KMS-11 (cell line): ENCODE results near the gene MEP1B.
"Not testable (repeated sequence)": the region's sequence is repeated elsewhere in the genome, so short reads cannot be mapped to it uniquely, and the experiment has no call there.

Experiments
- H2AFZ ChIP-seq: fragments of 200-600 bp; sonication (generic); 2 replicates; pipeline ENCODE4 v1.6.1; 2016; ENCODE audit warnings: antibody characterized with exemption, mixed run types, low read depth
- H3K27ac ChIP-seq: fragments of 200-600 bp; sonication (generic); 2 replicates; pipeline ENCODE4 v1.6.1; 2016; ENCODE audit warnings: mild to moderate bottlenecking, mixed run types
- H3K27me3 ChIP-seq: fragments of 200-600 bp; sonication (generic); 2 replicates; pipeline ENCODE4 v1.6.1; 2017; ENCODE audit warnings: mild to moderate bottlenecking, low read depth, mixed run types, moderate library complexity; ENCODE audit not compliant: insufficient read depth
- H3K36me3 ChIP-seq: fragments of 200-600 bp; sonication (generic); 2 replicates; pipeline ENCODE4 v1.6.1; 2017; ENCODE audit warnings: mild to moderate bottlenecking, mixed run types; ENCODE audit not compliant: insufficient read depth
- H3K4me1 ChIP-seq: fragments of 200-600 bp; sonication (generic); 2 replicates; pipeline ENCODE4 v1.6.1; 2016; ENCODE audit warnings: mild to moderate bottlenecking, low read depth, mixed run types; ENCODE audit not compliant: poor library complexity, severe bottlenecking
- H3K4me2 ChIP-seq: fragments of 200-600 bp; sonication (generic); 2 replicates; pipeline ENCODE4 v1.7.0; 2016; ENCODE audit warnings: mild to moderate bottlenecking, mixed run types
- H3K4me3 ChIP-seq: fragments of 200-600 bp; sonication (generic); IDR thresholded peaks from 2 replicates; pipeline ENCODE4 v1.6.1; 2017; ENCODE audit warnings: low read depth, low read length, mixed read lengths; ENCODE audit not compliant: insufficient read depth
- H3K79me2 ChIP-seq: fragments of 200-600 bp; sonication (generic); 2 replicates; pipeline ENCODE4 v1.6.1; 2016; ENCODE audit warnings: low read depth, mixed run types; ENCODE audit not compliant: insufficient read depth
- H3K9ac ChIP-seq: fragments of 200-600 bp; sonication (generic); 2 replicates; pipeline ENCODE4 v1.6.1; 2016; ENCODE audit warnings: mild to moderate bottlenecking, mixed run types
- H4K20me1 ChIP-seq: fragments of 200-600 bp; sonication (generic); 2 replicates; pipeline ENCODE4 v1.6.1; 2016; ENCODE audit warnings: mild to moderate bottlenecking, mixed run types; ENCODE audit not compliant: insufficient read depth
- CTCF ChIP-seq: fragments of 200-600 bp; sonication (generic); conservative IDR thresholded peaks from 2 replicates; pipeline ENCODE4 v1.6.1; 2017; ENCODE audit warnings: low read depth, mild to moderate bottlenecking, antibody characterized with exemption, low read length, moderate library complexity, mixed read lengths

Gene MEP1B

GRCh38 chr18:32173654-32174053 lies 16.2 kb upstream of the MEP1B start:
- Histone ChIP-seq H3K36me3 (no peaks in the 10 kb centered on the region), H3K4me2 (no peak overlapping the region), H3K27ac (no peak overlapping the region), H3K27me3 (no peaks in the 10 kb centered on the region), H4K20me1 (no peaks in the 10 kb centered on the region), H3K9ac (no peak overlapping the region), H3K79me2 (no peaks in the 10 kb centered on the region), H3K4me1 (no peaks in the 10 kb centered on the region), H2AFZ (no peak overlapping the region), H3K4me3 (no peak overlapping the region)
- no peak for TF ChIP-seq CTCF

GRCh38 chr18:32174719-32175118 lies 15.1 kb upstream of the MEP1B start:
- no peaks in the 10 kb centered on the region for H3K36me3 ChIP-seq
- TF ChIP-seq CTCF, result no peak
- no peaks in the 10 kb centered on the region for H3K4me1 ChIP-seq
- no peak overlapping the region for H3K9ac ChIP-seq
- no peak overlapping the region for H3K4me3 ChIP-seq
- H3K27ac ChIP-seq, result no peak overlapping the region
- no peak overlapping the region for H2AFZ ChIP-seq
- H3K27me3 ChIP-seq, result no peaks in the 10 kb centered on the region
- no peak overlapping the region for H3K4me2 ChIP-seq
- H4K20me1 ChIP-seq, result no peaks in the 10 kb centered on the region
- no peaks in the 10 kb centered on the region for H3K79me2 ChIP-seq

- no peak overlapping the region for H2AFZ ChIP-seq
Observed at GRCh38 chr18:32175265-32175664, 14.6 kb upstream of the MEP1B start.

GRCh38 chr18:32176745-32177144 lies 13.1 kb upstream of the MEP1B start:
- H3K27ac ChIP-seq, H3K27me3 ChIP-seq, H3K9ac ChIP-seq, H3K4me1 ChIP-seq, H2AFZ ChIP-seq, H3K4me2 ChIP-seq, H4K20me1 ChIP-seq, H3K4me3 ChIP-seq, H3K79me2 ChIP-seq, H3K36me3 ChIP-seq: not testable (repeated sequence)

More at GRCh38 chr18:32175265-32175664, 14.6 kb upstream of the MEP1B start:
- Histone ChIP-seq H3K4me1 (no peaks in the 10 kb centered on the region), H3K9ac (no peak overlapping the region), H3K79me2 (no peaks in the 10 kb centered on the region), H3K4me2 (no peak overlapping the region), H3K36me3 (no peaks in the 10 kb centered on the region), H4K20me1 (no peaks in the 10 kb centered on the region), H3K4me3 (no peak overlapping the region), H3K27ac (no peak overlapping the region), H3K27me3 (no peaks in the 10 kb centered on the region)
- TF ChIP-seq CTCF, result no peak

GRCh38 chr18:32177530-32177929 lies 12.3 kb upstream of the MEP1B start:
- Histone ChIP-seq H3K36me3 (no peaks in the 10 kb centered on the region), H3K4me3 (no peak overlapping the region), H3K9ac (no peak overlapping the region), H2AFZ (no peak overlapping the region), H3K79me2 (no peaks in the 10 kb centered on the region), H3K27ac (no peak overlapping the region), H3K4me1 (no peaks in the 10 kb centered on the region), H3K27me3 (no peaks in the 10 kb centered on the region), H3K4me2 (no peak overlapping the region), H4K20me1 (no peaks in the 10 kb centered on the region)
- TF ChIP-seq CTCF, result no peak
